Activated CD8-positive, alpha-beta T cell treated with anti-CD3 and anti-CD28 coated beads for 36 hours (primary cell): Measurements from ENCODE around the gene SHH. TPM values are rescaled to one million over a fixed set of nuclear protein-coding genes. Genes with fewer than 3 reads are reported as not detected.

Source experiments
- ATAC-seq: fragments of 200-7000 bp; cut with Tn5 transposase; one replicate; pipeline ENCODE4 v1.10.0; 2021; ENCODE audit warnings: mild to moderate bottlenecking, moderate library complexity
- CTCF ChIA-PET: fragments of 350-600 bp; sonication (Branson Sonifier 250); formaldehyde crosslinking; loops from one replicate; lab custom pipeline; 2021; ENCODE audit warnings: antibody characterized with exemption; lab: Charles Lee
- POLR2A ChIA-PET: fragments of 350-600 bp; sonication (Branson Sonifier 250); formaldehyde crosslinking; loops from one replicate; lab custom pipeline; 2021; ENCODE audit warnings: antibody characterized with exemption; lab: Charles Lee
- DNase-seq: peaks from one replicate; pipeline ENCODE4 v3.0.0-alpha.2; 2020
- H3K27ac Mint-ChIP-seq: one replicate; pipeline ENCODE4 v1.8.0; 2021; ENCODE audit warnings: mild to moderate bottlenecking, mixed read lengths
- H3K27me3 Mint-ChIP-seq: one replicate; pipeline ENCODE4 v1.8.0; 2021; ENCODE audit warnings: mixed read lengths
- H3K36me3 Mint-ChIP-seq: one replicate; pipeline ENCODE4 v1.8.0; 2021; ENCODE audit warnings: low read depth, mixed read lengths
- H3K4me1 Mint-ChIP-seq: one replicate; pipeline ENCODE4 v1.8.0; 2021; ENCODE audit warnings: low read depth, mixed read lengths
- H3K4me3 Mint-ChIP-seq: one replicate; pipeline ENCODE4 v1.8.0; 2021; ENCODE audit warnings: mild to moderate bottlenecking, moderate library complexity, mixed read lengths
- H3K9me3 Mint-ChIP-seq: one replicate; pipeline ENCODE4 v1.8.0; 2021; ENCODE audit warnings: mixed read lengths
- intact Hi-C: fragments of 100-400 bp; cut with micrococcal nuclease; formaldehyde crosslinking; loops from one replicate; pipeline ENCODE4 v1.10.0; 2022
- total RNA-seq, 2 experiments: library from RNA; stranded (reverse); gene quantifications; one replicate each; pipeline ENCODE4 v1.2.3, GENCODE V29; 2021
- TF ChIP-seq, protein P1 (sequence below): fragments of 200-600 bp; IDR thresholded peaks from one replicate; pipeline ENCODE4 v1.8.0; 2022; ENCODE audit warnings: antibody characterized with exemption, mild to moderate bottlenecking

SHH gene
- total RNA-seq, 2 experiments from 2014 or later = not detected

- Mint-ChIP-seq H3K36me3 (peaks cover 45% of the 10 kb centered on the region), H3K27ac (peak overlapping the region; percentile 5), H3K9me3 (no peaks in the 10 kb centered on the region), H3K4me1 (no peaks in the 10 kb centered on the region), H3K4me3 (no peak overlapping the region), H3K27me3 (no peaks in the 10 kb centered on the region)
- TF ChIP-seq, protein P1, sequence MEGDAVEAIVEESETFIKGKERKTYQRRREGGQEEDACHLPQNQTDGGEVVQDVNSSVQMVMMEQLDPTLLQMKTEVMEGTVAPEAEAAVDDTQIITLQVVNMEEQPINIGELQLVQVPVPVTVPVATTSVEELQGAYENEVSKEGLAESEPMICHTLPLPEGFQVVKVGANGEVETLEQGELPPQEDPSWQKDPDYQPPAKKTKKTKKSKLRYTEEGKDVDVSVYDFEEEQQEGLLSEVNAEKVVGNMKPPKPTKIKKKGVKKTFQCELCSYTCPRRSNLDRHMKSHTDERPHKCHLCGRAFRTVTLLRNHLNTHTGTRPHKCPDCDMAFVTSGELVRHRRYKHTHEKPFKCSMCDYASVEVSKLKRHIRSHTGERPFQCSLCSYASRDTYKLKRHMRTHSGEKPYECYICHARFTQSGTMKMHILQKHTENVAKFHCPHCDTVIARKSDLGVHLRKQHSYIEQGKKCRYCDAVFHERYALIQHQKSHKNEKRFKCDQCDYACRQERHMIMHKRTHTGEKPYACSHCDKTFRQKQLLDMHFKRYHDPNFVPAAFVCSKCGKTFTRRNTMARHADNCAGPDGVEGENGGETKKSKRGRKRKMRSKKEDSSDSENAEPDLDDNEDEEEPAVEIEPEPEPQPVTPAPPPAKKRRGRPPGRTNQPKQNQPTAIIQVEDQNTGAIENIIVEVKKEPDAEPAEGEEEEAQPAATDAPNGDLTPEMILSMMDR = no peak
- CTCF ChIA-PET = interaction anchor here (1.2 to 9.0 kb wide), 2 partner anchors 22 to 175 kb away, joined by 4 to 158 read pairs; no protein-coding TSS in a partner anchor
- DNase-seq = no peak
- ATAC-seq = no peak
- POLR2A ChIA-PET = no interaction called here
- intact Hi-C loops = no loop called here
Observed at GRCh38 chr7:155773531-155773930, 38.7 kb downstream of the SHH start.

DNA sequence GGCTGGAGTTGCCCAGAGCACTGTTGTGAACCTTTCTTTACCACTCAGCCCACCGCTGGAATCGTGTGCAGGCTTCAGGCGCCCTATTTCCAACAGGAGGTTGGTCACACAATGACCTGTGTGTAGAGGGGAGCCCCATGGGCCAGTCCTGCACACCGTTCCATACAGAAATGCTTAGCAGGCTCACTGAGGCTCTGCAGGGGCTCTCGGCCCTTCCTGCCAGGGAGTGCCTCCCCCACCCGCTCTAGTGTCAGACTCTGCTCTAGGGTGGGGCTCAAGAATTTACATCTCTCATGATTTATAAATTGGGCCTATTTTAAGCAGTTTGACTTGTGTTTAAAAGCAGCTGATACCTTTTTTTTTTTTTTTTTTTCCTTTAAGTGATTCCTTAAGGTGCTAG lies 42.0 kb downstream of the SHH start:
- H3K27ac Mint-ChIP-seq = no peak overlapping the region
- H3K36me3 Mint-ChIP-seq = peaks cover 45% of the 10 kb centered on the region
- H3K4me1 Mint-ChIP-seq = peaks cover 13% of the 10 kb centered on the region
- intact Hi-C loops = no loop called here
- POLR2A ChIA-PET = no interaction called here
- no peaks in the 10 kb centered on the region for H3K9me3 Mint-ChIP-seq
- no peaks in the 10 kb centered on the region for H3K27me3 Mint-ChIP-seq
- no peak for ATAC-seq
- TF ChIP-seq, protein P1 = no peak
- no peak for DNase-seq
- CTCF ChIA-PET = interaction anchor here (9.0 kb wide), 1 partner anchor 172 kb away, joined by 158 read pairs; no protein-coding TSS in a partner anchor
- H3K4me3 Mint-ChIP-seq = no peak overlapping the region

- Mint-ChIP-seq H3K27me3 (no peaks in the 10 kb centered on the region), H3K36me3 (peaks cover 45% of the 10 kb centered on the region), H3K4me3 (no peak overlapping the region), H3K9me3 (no peaks in the 10 kb centered on the region), H3K4me1 (peaks cover 18% of the 10 kb centered on the region), H3K27ac (peak overlapping the region; percentile 57)
- POLR2A ChIA-PET = no interaction called here
- CTCF ChIA-PET = interaction anchor here (9.0 kb wide), 1 partner anchor 171 kb away, joined by 158 read pairs; no protein-coding TSS in a partner anchor
- ATAC-seq = no peak
- DNase-seq = no peak
- intact Hi-C loops = loop anchor here (10.0 kb wide), 1 partner anchor 125 kb away; the partner anchor contains the start of gene RBM33
- TF ChIP-seq, protein P1 = no peak
Observed at GRCh38 chr7:155769701-155770100, 42.6 kb downstream of the SHH start.

DNA sequence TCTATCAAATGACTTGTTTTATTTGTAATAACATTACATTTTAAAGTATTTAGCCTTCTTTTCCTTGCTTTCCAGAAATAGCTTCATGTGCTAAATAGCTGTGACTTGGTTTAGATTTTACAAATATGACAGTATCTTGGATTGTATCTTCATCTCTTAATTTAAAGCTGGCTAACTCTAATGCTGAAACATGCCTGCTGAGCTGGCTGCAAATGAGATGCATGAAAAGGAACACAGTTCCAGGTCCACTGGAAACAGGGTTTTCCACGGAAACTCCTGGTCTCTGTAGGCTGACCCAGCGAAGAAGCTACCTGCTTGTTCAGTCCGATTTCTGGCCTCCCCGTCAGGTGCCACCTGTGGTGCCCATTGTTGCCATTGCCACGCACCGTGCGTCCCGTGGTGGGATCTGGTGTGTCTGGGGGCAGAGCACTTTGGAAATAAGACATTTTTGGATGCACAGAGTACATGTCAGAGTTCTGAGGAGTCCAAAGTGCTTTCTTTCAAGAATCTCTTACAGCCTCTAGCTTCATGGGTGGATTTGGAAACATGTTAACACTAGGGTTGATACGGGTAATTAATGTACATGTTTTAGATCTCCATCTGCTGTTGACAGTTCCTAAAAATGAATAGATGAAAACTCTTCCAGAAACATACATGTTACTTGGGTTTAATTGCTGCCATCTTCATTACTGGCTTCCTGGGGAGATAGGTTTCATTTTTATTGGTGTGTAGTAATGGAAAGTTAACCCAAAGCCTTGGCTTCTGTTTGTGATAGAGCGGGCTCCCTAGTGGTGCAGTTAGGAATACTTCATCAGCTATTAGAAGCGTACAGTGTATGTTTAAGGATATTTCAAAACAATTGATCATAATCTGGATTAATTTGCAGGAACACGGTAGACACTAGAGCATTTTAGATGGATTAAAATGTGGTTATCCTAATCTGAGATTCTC lies 45.0 kb downstream of the SHH start:
- no peak overlapping the region for H3K4me3 Mint-ChIP-seq
- no peaks in the 10 kb centered on the region for H3K9me3 Mint-ChIP-seq
- no peaks in the 10 kb centered on the region for H3K27me3 Mint-ChIP-seq
- ATAC-seq (no peak), DNase-seq (no peak)
- peak overlapping the region; percentile 17 for H3K27ac Mint-ChIP-seq
- intact Hi-C loops = loop anchor here (10.0 kb wide), 1 partner anchor 122 kb away; the partner anchor contains the start of gene RBM33
- peaks cover 41% of the 10 kb centered on the region for H3K4me1 Mint-ChIP-seq
- TF ChIP-seq, protein P1 = no peak
- ChIA-PET CTCF (interaction anchor here (0.6 to 9.0 kb wide), 34 partner anchors 7 to 387 kb away, joined by 3 to 158 read pairs (median 4); partner anchors contain the start of gene RBM33), POLR2A (no interaction called here)
- peaks cover 59% of the 10 kb centered on the region for H3K36me3 Mint-ChIP-seq
